ENCODE data around the gene CEACAM3. TPM values are rescaled to one million over a fixed set of nuclear protein-coding genes. Genes with fewer than 3 reads are reported as not detected.
A peak's percentile ranks its signal among the peaks of the same experiment; 100 is the strongest.
"Not testable (repeated sequence)": the region's sequence is repeated elsewhere in the genome, so short reads cannot be mapped to it uniquely, and the experiment has no call there.

CEACAM3 gene
- total and polyA plus RNA-seq, 8 donors, result 0.13 to 0.31 TPM; not detected in 6

DNA sequence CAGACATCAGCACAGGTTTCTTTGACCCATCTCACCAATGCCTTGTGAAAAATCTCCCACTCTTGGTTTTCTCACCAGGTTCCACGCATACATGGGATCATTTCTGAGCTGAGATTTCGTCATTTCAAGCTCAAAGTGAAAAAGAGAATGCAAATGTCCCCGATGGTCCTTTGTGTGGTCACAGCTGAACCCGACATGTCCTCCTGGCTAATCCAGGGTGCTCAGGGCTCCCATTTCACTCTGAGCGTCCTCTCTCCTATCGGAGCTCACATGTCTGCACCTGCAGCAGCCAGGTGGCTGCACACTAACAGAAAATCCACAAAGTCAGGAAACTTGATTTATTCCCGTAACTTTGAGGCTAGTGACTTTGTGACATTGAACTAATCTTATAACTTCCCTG is 9.3 kb upstream of the CEACAM3 start:
- Histone ChIP-seq H3K4me3 (no peak overlapping the region), H3K27ac (no peak overlapping the region), H3K4me1 (peaks cover 11 to 17% (median 15%) of the 10 kb centered on the region in 4 donors), H3K27me3 (peaks cover 0 to 61% (median 9%) of the 10 kb centered on the region in 3 donors), H3K9me3 (no peaks in the 10 kb centered on the region), H3K36me3 (no peaks in the 10 kb centered on the region)
- TF ChIP-seq POLR2A (IDR thresholded peaks at IDR 0.05) (no peak), EP300 (IDR thresholded peaks at IDR 0.05) (no peak), POLR2AphosphoS5 (IDR thresholded peaks at IDR 0.05) (no peak), CTCF (IDR thresholded peaks at IDR 0.05) (no peak)
- DNase-seq, result no peak
- intact Hi-C loops (cut with DNase I; ENCODE audit: low total_unique reads), result no loop called here
- 60 to 73% (median 61%) methylated on average over 7 of the region's 7 CpGs for WGBS, 5 donors

- H3K4me3 ChIP-seq; H3K27ac ChIP-seq; H3K36me3 ChIP-seq; intact Hi-C loops (cut with DNase I; ENCODE audit: low total_unique reads); H3K9me3 ChIP-seq; DNase-seq: not testable (repeated sequence)
- H3K4me1 ChIP-seq, result peaks cover 11 to 27% (median 21%) of the 10 kb centered on the region in 4 donors
- H3K27me3 ChIP-seq, result peaks cover 0 to 60% (median 9%) of the 10 kb centered on the region in 3 donors
- WGBS, 5 donors, result no CpG with 5 or more reads among the region's 1 CpG
Measured at GRCh38 chr19:41788518-41788917, 7.9 kb upstream of the CEACAM3 start.

- H3K4me3 ChIP-seq; DNase-seq; H3K9me3 ChIP-seq; H3K36me3 ChIP-seq; intact Hi-C loops (cut with DNase I; ENCODE audit: low total_unique reads): not testable (repeated sequence)
- peaks cover 0 to 61% (median 9%) of the 10 kb centered on the region in 3 donors for H3K27me3 ChIP-seq
- H3K27ac ChIP-seq, result peak overlapping the region in 1 of 5 donors; percentile 5
- H3K4me1 ChIP-seq, result peaks cover 11 to 27% (median 21%) of the 10 kb centered on the region in 4 donors
- 31 to 60% (median 44%) methylated on average over 3 to 4 of the region's 5 CpGs; no CpG with 5 or more reads in 1 of the 5 donors for WGBS, 5 donors
Measured at GRCh38 chr19:41789053-41789452, 7.3 kb upstream of the CEACAM3 start.

DNA sequence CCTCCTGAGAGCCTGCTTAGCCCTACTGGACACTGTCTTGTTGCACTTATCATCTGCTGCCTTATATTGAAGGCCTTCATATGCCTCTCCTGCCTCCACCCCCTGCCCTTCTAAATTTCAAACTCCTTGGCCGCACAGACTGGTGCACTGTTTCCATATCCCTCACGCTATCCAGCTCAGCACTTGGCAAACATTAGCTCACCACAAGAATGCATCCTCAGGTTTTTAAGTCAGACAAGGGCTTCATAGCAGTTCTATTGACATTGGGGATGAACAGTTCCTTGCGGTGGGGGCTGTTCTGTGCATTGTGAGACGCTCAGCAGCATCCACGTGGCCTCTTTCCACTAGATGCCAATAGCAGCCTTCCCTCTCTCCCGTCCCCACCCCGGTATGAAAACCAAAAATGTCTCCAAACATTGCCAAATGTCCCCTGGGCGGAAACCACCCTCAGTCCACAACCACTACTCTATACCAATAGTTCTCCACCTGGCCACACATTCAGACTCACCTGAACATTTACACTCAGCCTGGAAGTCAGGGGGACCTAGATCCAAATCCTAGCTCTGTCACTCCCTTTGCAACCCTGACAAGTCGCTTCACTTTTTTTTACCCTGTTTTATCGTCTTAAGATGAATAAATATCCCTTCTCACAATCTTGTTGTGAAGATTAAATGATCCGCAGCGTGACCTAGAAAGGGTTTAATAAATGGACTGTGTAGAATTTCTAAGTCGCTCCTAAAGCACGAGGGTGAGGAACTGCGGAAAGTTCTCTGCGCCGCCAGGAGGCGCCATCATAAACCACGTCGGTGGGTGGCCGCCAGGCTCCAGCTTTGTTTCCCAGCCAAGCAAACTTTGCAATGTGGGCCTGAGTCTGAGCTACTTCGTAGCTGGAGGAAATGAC is 3.6 kb upstream of the CEACAM3 start:
- no peak overlapping the region for H3K27ac ChIP-seq
- H3K9me3 ChIP-seq, result no peaks in the 10 kb centered on the region
- H3K36me3 ChIP-seq, result no peaks in the 10 kb centered on the region
- peaks cover 0 to 10% (median 5%) of the 10 kb centered on the region in 4 donors for H3K4me1 ChIP-seq
- TF ChIP-seq POLR2A (IDR thresholded peaks at IDR 0.05), result no peak
- no peak for TF ChIP-seq EP300 (IDR thresholded peaks at IDR 0.05)
- no peak for TF ChIP-seq POLR2AphosphoS5 (IDR thresholded peaks at IDR 0.05)
- peak in 5 of 7 experiments; percentile 43 to 56 (median 50) for TF ChIP-seq CTCF (IDR thresholded peaks at IDR 0.05)
- intact Hi-C loops (cut with DNase I; ENCODE audit: low total_unique reads), result no loop called here
- WGBS, 5 donors, result 16 to 19% (median 18%) methylated on average over 22 of the region's 22 CpGs
- DNase-seq, result peak; percentile 61 to 71
- peaks cover 0 to 47% (median 0%) of the 10 kb centered on the region in 3 donors for H3K27me3 ChIP-seq
- no peak overlapping the region for H3K4me3 ChIP-seq

DNA sequence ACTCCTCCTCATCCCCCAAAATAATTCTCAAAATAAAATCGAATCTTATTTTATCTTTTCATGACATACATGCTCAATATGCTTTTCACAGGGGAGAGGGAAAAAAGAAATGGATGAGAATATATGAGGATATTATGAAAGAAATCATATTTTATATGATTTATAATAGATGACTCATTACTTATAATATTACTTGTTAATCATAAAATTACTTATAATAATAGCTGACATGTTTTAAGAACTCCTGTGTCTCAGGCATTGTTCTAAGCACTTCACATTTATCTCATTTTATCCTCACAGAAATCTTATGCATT is 3.0 kb upstream of the CEACAM3 start:
- TF ChIP-seq CTCF (IDR thresholded peaks at IDR 0.05) (no peak), POLR2AphosphoS5 (IDR thresholded peaks at IDR 0.05) (no peak), POLR2A (IDR thresholded peaks at IDR 0.05) (no peak), EP300 (IDR thresholded peaks at IDR 0.05) (no peak)
- Histone ChIP-seq H3K27ac (no peak overlapping the region), H3K36me3 (no peaks in the 10 kb centered on the region), H3K4me1 (peaks cover 0 to 10% (median 5%) of the 10 kb centered on the region in 4 donors), H3K4me3 (no peak overlapping the region), H3K9me3 (no peaks in the 10 kb centered on the region), H3K27me3 (peaks cover 0 to 47% (median 0%) of the 10 kb centered on the region in 3 donors)
- WGBS, 5 donors, result 0 to 6% (median 3%) methylated on average over 1 of the region's 1 CpG
- no peak for DNase-seq
- intact Hi-C loops (cut with DNase I; ENCODE audit: low total_unique reads), result no loop called here

All from stomach (tissue), 9 donors.